GM19193 (cell line): ENCODE measurements around the gene AR.

Experiments
- POLR2A ChIP-seq: IDR thresholded peaks from 4 replicates; pipeline ENCODE4 v1.6.1; 2011; ENCODE audit not compliant: insufficient read depth, insufficient read length; ENCODE audit errors: extremely low read depth

Gene AR

DNA sequence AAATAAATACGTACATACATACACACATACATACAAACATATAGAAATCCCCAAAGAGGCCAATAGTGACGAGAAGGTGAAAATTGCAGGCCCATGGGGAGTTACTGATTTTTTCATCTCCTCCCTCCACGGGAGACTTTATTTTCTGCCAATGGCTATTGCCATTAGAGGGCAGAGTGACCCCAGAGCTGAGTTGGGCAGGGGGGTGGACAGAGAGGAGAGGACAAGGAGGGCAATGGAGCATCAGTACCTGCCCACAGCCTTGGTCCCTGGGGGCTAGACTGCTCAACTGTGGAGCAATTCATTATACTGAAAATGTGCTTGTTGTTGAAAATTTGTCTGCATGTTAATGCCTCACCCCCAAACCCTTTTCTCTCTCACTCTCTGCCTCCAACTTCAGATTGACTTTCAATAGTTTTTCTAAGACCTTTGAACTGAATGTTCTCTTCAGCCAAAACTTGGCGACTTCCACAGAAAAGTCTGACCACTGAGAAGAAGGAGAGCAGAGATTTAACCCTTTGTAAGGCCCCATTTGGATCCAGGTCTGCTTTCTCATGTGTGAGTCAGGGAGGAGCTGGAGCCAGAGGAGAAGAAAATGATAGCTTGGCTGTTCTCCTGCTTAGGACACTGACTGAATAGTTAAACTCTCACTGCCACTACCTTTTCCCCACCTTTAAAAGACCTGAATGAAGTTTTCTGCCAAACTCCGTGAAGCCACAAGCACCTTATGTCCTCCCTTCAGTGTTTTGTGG lies 180.7 kb downstream of the AR start:
- TF ChIP-seq POLR2A, result no peak

DNA sequence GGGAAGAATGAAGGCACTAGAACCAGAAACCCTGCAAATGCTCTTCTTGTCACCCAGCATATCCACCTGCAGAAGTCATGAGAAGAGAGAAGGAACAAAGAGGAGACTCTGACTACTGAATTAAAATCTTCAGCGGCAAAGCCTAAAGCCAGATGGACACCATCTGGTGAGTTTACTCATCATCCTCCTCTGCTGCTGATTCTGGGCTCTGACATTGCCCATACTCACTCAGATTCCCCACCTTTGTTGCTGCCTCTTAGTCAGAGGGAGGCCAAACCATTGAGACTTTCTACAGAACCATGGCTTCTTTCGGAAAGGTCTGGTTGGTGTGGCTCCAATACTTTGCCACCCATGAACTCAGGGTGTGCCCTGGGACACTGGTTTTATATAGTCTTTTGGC lies 181.7 kb downstream of the AR start:
- no peak for TF ChIP-seq POLR2A

DNA sequence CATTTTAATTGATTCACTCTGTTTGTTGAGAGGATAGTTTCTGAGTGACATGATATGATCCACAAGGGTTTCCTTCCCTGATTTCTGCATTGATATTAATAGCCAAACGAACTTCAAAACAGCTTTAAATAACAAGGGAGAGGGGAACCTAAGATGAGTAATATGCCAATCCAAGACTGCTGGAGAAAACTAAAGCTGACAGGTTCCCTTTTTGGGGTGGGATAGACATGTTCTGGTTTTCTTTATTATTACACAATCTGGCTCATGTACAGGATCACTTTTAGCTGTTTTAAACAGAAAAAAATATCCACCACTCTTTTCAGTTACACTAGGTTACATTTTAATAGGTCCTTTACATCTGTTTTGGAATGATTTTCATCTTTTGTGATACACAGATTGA lies 182.2 kb downstream of the AR start:
- no peak for TF ChIP-seq POLR2A

DNA sequence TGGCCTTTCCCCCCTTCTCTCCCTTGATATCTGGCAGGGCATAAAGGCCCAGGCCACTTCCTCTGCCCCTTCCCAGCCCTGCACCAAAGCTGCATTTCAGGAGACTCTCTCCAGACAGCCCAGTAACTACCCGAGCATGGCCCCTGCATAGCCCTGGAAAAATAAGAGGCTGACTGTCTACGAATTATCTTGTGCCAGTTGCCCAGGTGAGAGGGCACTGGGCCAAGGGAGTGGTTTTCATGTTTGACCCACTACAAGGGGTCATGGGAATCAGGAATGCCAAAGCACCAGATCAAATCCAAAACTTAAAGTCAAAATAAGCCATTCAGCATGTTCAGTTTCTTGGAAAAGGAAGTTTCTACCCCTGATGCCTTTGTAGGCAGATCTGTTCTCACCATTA lies 183.8 kb downstream of the AR start:
- TF ChIP-seq POLR2A, result no peak

DNA sequence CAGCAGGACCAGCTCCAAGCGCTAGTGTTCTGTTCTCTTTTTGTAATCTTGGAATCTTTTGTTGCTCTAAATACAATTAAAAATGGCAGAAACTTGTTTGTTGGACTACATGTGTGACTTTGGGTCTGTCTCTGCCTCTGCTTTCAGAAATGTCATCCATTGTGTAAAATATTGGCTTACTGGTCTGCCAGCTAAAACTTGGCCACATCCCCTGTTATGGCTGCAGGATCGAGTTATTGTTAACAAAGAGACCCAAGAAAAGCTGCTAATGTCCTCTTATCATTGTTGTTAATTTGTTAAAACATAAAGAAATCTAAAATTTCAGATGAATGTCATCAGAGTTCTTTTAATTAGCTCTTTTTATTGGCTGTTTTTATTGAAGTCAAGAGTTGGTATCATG lies 186.5 kb downstream of the AR start:
- TF ChIP-seq POLR2A, result no peak

DNA sequence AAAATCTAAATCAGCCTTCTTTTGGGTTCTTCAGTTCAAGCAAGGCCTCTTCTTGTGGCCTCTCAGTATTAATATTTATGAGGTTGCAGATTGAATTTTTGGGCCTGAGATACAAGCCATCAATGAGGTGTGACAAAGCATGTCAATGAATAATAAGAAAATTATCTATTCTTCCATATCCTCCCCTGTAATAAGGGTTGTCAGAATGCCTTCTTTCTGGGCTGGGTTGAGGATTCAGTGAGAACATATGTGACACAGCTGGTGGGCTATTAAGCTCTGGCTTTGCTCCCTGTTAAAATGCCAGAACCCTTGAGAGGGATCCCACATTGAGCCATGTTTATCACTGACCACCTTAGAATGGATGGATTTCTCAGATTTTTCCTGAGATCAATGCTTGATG lies 187.2 kb downstream of the AR start:
- no peak for TF ChIP-seq POLR2A

DNA sequence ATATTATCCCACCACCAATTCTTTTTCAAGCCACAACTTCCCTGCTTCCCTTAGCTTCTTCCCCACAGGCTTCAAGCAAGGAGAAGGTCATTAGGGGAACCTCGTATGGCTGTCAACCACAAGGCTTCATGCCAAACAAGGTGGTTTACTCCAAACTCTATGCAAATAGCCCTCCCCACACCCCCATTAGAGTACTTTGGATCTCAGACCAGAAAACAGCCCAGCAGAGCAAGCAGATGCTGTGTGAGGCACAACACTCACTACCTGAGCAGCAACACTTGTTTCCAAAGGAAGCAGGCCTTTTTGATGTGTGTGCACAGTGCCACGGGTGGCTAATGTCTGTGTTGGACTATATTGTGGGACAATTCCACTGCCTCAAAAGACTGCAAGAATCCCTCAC lies 189.0 kb downstream of the AR start:
- TF ChIP-seq POLR2A, result no peak

DNA sequence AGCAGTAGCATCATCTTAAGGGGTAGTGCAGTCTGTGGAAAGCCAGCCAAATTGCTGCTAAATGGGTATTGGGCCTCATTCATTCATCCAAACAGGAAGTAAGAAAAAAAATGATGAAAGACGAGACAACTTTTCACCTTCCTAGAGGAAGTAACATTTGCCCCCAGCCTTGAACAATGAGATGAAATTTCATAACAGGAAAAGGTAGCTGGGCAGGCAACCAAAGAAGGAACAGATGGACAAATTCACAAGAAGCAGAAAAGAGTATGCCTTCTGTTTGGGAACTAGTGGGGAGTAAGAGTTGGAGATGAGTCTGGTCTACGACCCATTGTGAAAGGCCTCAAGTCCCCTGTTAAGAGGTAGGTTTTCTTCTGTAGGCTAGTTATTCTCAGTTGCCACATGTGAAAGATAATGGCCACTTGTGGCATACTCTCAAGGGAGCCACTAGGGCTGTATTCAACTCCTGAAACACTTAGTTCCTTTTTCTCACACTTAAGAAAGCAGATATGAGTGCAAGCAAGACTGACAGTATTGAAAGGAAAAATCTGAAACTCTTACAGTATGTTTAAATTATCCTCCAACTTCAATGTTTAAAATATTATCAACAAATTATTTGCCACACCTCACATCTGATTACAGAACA lies 190.4 kb downstream of the AR start:
- TF ChIP-seq POLR2A, result no peak

DNA sequence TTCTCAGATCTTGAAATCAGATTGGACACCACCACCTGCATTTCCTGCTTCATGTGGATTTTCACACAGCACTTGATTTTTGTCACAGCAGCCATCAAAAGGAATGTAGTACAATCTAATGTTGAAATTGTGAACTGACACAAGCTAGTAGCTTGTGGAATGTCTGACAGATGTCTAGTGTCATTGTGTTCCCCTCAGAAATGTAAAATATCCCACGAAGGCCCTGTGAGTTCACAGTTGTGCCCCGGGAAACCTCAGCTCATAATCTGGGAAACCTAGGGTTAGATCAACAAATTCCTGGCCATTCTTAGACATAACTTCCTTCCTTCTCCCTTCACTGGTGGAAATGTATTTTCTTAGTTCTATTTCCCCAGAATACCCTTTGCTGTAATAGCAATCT lies 205.7 kb downstream of the AR start:
- TF ChIP-seq POLR2A, result no peak

DNA sequence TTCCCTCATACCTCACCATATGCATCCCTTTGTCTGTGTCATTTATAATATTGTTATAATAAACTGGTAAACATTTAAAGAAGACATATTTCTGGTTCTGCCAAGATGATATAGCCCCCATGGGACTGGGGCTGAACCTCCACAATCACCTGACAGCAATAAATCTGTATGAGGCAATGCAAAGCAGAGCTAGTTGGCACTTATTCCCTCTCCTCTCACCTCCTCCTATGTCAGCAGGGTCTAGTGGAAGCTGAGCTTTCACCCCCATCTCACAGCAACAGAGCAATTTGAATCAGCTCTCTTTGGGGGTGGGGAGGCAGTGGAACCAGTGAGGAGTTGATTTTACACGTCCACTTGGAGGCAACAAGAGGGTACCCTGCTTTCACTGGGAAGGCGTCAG lies 206.9 kb downstream of the AR start:
- no peak for TF ChIP-seq POLR2A

DNA sequence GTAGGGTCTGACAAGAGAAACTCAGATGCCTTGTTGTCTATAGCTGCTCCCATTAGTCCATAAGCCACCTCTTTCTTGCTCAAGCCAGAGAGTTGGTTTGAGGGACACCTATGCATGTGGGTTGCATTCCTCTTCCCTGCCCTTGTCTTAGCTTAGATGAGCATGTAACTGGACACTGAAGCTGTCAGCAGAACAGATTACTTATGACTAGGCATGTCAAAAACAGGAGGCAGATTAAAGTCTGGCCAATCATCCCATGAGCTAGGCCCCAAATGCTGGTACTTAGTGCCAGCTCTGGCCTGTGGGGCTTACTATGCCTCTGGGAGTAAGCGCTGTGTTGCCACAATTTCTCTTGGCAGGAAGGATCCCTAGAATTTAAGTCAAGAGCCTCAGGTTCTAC lies 215.2 kb downstream of the AR start:
- no peak for TF ChIP-seq POLR2A

DNA sequence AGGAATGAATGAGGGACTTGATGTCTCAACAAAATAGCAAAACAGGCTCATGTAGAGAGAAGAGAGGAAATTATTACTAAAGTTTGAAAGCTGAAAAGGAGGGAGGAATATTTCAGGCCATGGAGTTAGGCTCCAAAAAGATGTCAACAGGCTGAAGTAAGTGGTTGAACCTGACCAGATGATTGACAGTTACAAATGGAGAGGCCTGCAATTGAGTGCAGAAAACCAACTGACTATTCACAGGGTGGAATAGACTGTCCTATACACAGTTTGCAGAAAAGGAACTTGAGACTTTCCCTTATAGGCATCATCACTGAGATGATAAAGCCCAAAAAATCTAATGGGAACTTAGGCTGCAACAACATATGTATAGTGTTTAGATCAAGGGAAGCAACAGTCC lies 233.3 kb downstream of the AR start:
- TF ChIP-seq POLR2A, result no peak

DNA sequence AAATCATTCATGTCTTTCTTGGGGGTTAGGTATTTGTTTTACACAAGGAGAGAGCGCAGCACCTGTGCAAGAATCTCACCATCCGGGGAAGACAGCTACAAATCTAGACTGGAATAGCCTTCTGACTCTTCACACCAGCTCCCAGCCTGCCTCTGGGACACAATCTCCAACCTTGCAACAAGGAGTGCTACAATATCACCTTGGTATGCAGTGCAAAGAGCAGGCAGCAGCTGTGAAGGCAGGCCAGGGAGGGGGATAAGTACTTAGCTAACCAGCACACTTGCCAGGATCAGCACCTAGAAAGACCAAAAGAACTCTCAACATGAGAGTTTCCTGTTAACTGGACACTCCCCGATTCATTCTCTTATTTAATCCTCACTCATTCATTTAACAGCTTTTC lies 235.3 kb downstream of the AR start:
- TF ChIP-seq POLR2A, result no peak
